GM18951 (cell line): ENCODE measurements around the gene ADK.
"Not testable (repeated sequence)": the region's sequence is repeated elsewhere in the genome, so short reads cannot be mapped to it uniquely, and the experiment has no call there.

Experiments used
- POLR2A ChIP-seq: IDR thresholded peaks from 4 replicates; pipeline ENCODE4 v1.6.1; 2011; ENCODE audit warnings: mild to moderate bottlenecking; ENCODE audit not compliant: insufficient read length, insufficient read depth; ENCODE audit errors: extremely low read depth
- in situ Hi-C: fragments of 300-500 bp; cut with MboI; formaldehyde crosslinking; loops from one replicate; pipeline ENCODE4 v1.12.0; 2022; ENCODE audit warnings: low sequenced_read_pairs, mixed read lengths, inconsistent platforms; ENCODE audit not compliant: unreplicated experiment

ADK gene

GRCh38 chr10:74486659-74487058, 335.6 kb downstream of the ADK start:
- no peak for TF ChIP-seq POLR2A
- in situ Hi-C loops, result no loop called here

DNA sequence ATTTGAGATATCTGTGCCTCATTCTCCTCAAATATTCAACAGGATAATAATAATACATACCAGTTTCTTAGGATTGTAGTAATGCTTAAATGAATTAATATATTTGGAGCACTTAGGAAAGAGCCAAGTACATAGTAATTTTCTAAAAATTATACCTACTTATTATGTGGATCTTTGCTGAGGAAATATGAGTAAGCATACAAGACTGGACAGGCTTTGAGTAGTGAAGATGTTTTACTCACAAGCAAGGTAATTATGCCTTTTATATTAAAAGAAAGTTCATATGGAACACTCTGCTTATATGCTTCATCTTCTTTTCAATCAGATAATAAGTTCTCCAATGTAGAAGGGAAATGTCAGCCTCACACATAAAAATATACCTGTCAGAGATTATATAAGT, 337.9 kb downstream of the ADK start:
- no peak for TF ChIP-seq POLR2A
- in situ Hi-C loops, result no loop called here

- in situ Hi-C loops, result no loop called here
- TF ChIP-seq POLR2A, result no peak
Measured at GRCh38 chr10:74490551-74490950, 339.5 kb downstream of the ADK start.

- no peak for TF ChIP-seq POLR2A
- in situ Hi-C loops, result no loop called here
Measured at GRCh38 chr10:74491014-74491413, 340.0 kb downstream of the ADK start.

- in situ Hi-C loops, result not testable (repeated sequence)
Measured at GRCh38 chr10:74496276-74496675, 345.3 kb downstream of the ADK start.

- in situ Hi-C loops, result not testable (repeated sequence)
Measured at GRCh38 chr10:74498664-74499063, 347.6 kb downstream of the ADK start.

- no peak for TF ChIP-seq POLR2A
- in situ Hi-C loops, result no loop called here
Measured at GRCh38 chr10:74500026-74500704, 349.1 kb downstream of the ADK start.

DNA sequence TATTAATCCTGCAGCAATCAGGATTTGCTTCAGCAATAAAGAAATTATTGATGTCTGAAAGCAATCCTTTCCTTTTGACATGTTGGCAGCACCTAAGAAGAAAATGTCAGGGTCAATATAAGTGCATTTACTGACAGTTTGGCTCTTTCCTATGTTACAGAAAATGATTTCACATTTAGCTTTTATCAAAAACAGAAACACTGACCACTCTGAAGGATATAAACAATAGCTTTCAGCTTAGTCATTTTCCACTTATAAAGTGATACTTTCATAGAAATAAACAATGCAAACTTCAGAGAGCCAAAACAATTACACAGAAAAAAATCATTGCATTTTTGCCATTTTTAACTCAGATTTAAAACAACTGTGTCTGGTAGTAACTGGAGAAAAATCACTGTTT, 349.8 kb downstream of the ADK start:
- TF ChIP-seq POLR2A, result no peak
- in situ Hi-C loops, result no loop called here

DNA sequence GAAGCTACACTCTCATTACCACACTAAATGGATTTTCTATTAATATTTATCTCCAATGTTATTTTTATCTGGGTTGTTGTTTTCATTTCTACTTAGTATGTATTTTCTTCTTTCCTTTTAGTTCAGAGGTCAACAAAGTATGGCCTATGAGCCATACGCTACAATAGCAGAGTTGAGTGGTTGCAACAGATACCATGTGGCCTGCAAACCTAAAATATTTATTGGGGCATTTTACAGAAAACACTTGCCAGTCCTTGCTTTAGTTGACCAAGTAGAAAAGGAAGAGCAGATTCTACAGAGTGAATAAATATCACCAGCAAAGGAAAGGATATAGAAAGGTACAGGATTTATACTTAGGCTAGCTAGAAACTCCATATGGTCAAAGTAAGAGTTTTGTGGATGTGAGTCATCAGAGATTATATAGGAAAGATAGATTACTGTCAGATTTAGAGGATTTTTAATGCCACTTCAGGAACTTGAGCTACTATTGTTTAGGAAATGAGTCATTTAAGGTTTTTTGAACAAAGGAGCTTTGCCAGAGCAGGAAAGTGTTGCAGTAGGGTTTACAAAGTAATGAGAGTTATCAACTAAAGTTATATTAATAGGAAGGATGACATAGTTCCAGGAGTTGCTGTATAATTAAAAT, 352.1 kb downstream of the ADK start:
- no peak for TF ChIP-seq POLR2A
- in situ Hi-C loops, result no loop called here

DNA sequence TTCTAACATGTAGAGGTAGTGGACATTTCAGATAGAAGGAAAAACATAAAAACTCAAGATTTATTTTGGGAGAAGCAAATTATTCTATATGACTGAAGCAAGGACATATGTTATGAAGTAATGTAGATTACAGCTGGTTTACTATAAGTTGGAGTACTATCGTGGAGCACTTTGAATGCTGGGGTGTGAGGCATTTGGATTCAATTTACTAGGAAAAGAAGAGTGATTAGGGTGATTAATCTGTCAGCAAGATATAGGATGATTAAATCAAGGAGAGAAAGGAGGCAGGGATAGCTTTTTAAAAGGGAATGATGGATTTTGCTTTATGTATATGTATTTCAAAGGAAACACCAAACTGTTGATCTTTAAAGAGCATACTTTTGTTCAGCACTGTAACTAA, 356.9 kb downstream of the ADK start:
- no peak for TF ChIP-seq POLR2A
- in situ Hi-C loops, result no loop called here

- in situ Hi-C loops, result no loop called here
- no peak for TF ChIP-seq POLR2A
Measured at GRCh38 chr10:74510594-74510993, 359.6 kb downstream of the ADK start.

- no peak for TF ChIP-seq POLR2A
- in situ Hi-C loops, result no loop called here
Measured at GRCh38 chr10:74511051-74511450, 360.0 kb downstream of the ADK start.

DNA sequence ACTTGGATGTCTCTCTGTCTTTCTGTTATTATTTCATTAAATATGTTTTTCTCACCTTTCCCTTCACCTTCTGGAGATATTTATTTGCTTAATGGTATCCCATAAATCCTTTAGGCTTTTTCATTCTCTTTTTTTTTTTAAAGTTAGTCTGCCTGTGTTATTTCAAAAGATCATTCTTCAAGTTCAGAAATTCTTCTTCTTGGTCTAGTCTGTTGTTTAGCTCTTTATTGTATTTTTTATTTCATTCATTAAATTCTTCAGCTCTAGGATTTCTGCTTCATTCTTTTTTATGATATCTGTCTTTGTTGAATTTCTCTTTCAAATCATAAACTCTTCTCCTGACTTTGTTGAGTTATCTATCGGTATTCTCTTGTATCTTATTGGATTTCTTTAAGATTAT, 363.3 kb downstream of the ADK start:
- no peak for TF ChIP-seq POLR2A
- in situ Hi-C loops, result no loop called here

- no peak for TF ChIP-seq POLR2A
Measured at GRCh38 chr10:74518061-74518460, 367.0 kb downstream of the ADK start.

DNA sequence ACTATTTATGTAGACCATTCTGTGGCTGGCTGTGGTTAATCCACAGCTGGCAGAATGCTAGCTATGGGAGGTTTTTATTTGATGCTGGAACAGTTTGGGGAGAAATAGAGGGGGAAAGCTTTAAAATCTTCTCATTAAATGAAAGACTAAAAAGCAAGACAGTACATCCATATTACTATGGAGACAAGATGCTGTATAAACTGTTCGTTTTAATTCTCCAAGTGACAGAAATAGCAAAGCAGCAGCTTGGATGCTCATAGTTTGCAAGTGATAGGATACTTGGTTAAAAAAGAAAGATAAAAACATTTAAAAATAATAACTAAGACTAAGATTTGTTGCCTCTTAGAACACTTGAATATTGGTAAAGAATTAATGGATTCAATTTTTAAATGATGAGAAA, 370.5 kb downstream of the ADK start:
- in situ Hi-C loops, result no loop called here
- no peak for TF ChIP-seq POLR2A

More at GRCh38 chr10:74518061-74518460, 367.0 kb downstream of the ADK start:
- in situ Hi-C loops, result no loop called here

DNA sequence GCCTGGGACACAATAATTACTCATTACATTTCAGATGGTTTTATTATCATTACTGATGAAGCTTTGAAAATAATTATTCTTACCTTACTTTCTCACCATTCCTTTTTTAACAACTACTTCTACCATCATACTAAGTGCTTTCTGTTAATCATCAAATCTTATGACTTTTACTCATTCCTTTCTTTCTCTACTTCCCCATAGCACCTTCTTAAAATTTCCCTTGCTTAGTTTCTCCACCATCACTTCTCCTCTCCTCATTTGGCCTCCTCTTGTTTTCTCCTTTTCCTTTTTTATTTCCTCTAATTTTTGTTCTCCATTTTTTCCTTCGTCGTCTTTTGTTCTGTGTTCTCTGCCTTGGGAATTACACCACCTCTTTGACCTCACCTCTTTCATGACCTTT, 372.2 kb downstream of the ADK start:
- in situ Hi-C loops, result no loop called here
- no peak for TF ChIP-seq POLR2A
